Lower leg skin (tissue), 3 donors: ENCODE measurements around the gene SV2C.

ENCODE experiments used
- CTCF ChIP-seq, 3 donors: fragments of 450-650 bp; IDR thresholded peaks; one replicate each; pipeline ENCODE4 v1.5.1; 2016; ENCODE audit warnings: antibody characterized with exemption in 3 of 3, mild to moderate bottlenecking in 3 of 3, moderate library complexity in 2 of 3
- POLR2A ChIP-seq, 2 donors: fragments of 450-650 bp; IDR thresholded peaks; one replicate each; pipeline ENCODE4 v1.6.1; 2016 to 2017; ENCODE audit warnings: antibody characterized with exemption in 2 of 2, mild to moderate bottlenecking in 1 of 2, moderate library complexity in 1 of 2

GRCh38 chr5:76376148-76376865 lies 293.1 kb downstream of the SV2C start:
- TF ChIP-seq CTCF (IDR thresholded peaks at IDR 0.05): no peak
- no peak for TF ChIP-seq POLR2A (IDR thresholded peaks at IDR 0.05)
